Fibroblast of lung (primary cell): ENCODE results near the gene PMAIP1.
"Not testable (repeated sequence)": the region's sequence is repeated elsewhere in the genome, so short reads cannot be mapped to it uniquely, and the experiment has no call there.

Experiments
- EZH2 ChIP-seq: IDR thresholded peaks from 2 replicates; pipeline ENCODE4 v1.5.1; 2012; ENCODE audit warnings: low read length, control low read depth, mild to moderate bottlenecking; ENCODE audit errors: missing control alignments
- TF ChIP-seq, protein P1 (sequence below), 2 donors: IDR thresholded peaks in 1 of 2; conservative IDR thresholded peaks in 1 of 2; 1 replicate in 1 of 2; 2 replicates in 1 of 2; pipeline ENCODE4 v1.5.1; 2011 to 2012; ENCODE audit warnings: low read length in 2 of 2, control low read depth in 1 of 2, inconsistent platforms in 1 of 2, low read depth in 1 of 2, mild to moderate bottlenecking in 1 of 2

DNA sequence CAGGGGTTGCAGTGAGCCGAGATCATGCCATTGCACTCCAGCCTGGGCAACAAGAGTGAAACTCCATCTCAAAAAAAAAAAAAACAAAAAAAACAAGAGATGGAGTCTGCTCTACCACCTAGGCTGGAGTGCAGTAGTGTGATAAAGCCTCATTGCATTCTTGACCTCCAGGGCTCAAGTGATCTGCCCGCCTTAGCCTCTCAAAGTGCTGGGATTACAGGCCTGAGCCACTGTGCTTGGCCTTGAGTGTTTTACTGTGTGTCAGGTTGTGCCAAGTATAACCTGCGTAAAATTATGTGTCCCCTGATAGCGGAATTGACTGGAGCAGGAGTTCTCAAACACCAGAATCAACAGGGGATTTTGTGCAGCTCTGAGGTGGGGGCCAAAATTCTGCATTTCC is 45.8 kb upstream of the PMAIP1 start:
- TF ChIP-seq EZH2 = not testable (repeated sequence)
- TF ChIP-seq, protein P1, sequence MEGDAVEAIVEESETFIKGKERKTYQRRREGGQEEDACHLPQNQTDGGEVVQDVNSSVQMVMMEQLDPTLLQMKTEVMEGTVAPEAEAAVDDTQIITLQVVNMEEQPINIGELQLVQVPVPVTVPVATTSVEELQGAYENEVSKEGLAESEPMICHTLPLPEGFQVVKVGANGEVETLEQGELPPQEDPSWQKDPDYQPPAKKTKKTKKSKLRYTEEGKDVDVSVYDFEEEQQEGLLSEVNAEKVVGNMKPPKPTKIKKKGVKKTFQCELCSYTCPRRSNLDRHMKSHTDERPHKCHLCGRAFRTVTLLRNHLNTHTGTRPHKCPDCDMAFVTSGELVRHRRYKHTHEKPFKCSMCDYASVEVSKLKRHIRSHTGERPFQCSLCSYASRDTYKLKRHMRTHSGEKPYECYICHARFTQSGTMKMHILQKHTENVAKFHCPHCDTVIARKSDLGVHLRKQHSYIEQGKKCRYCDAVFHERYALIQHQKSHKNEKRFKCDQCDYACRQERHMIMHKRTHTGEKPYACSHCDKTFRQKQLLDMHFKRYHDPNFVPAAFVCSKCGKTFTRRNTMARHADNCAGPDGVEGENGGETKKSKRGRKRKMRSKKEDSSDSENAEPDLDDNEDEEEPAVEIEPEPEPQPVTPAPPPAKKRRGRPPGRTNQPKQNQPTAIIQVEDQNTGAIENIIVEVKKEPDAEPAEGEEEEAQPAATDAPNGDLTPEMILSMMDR (conservative IDR thresholded peaks at IDR 0.05 in 1 of 2, IDR thresholded peaks at IDR 0.05 in 1 of 2; ENCODE audit: low read depth in 1 of 2, low read length in 2 of 2) = not testable (repeated sequence)
